Uterus (tissue), 2 donors: ENCODE results near the gene PRRT3.

Experiments used
- POLR2A ChIP-seq, 2 donors: fragments of 450-650 bp; IDR thresholded peaks; one replicate each; pipeline ENCODE4 v1.6.1; 2016; ENCODE audit warnings: antibody characterized with exemption in 2 of 2, mild to moderate bottlenecking in 1 of 2, moderate library complexity in 1 of 2
- TF ChIP-seq, protein P1 (sequence below), 4 experiments: fragments of 200-600 bp in 2 of 4; fragments of 450-650 bp in 2 of 4; sonication (generic) in 2 of 4; IDR thresholded peaks; one replicate each; pipeline ENCODE4 v1.5.1; 2016 to 2019; ENCODE audit warnings: antibody characterized with exemption in 4 of 4, mild to moderate bottlenecking in 2 of 4, moderate library complexity in 1 of 4

DNA sequence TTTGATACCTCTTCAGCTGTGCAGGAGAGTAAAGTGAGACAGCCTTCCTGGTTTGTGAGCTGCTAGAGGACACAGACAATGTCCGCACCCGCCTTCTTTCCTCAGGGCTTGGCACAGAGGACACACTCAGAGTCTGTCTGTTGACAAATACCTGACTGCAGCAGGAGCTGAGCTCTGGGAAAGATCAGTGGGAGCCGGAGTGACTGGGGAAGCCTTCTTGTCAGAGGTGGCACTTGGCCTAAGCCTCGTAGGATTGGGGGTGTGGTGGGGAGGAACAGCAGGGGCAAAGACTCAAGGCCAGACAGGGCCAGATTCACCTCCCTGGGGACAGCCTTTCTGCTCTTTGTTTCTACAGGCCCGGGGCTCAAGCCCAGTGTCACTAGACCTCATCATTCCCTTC, 38.6 kb downstream of the PRRT3 start:
- TF ChIP-seq, protein P1, sequence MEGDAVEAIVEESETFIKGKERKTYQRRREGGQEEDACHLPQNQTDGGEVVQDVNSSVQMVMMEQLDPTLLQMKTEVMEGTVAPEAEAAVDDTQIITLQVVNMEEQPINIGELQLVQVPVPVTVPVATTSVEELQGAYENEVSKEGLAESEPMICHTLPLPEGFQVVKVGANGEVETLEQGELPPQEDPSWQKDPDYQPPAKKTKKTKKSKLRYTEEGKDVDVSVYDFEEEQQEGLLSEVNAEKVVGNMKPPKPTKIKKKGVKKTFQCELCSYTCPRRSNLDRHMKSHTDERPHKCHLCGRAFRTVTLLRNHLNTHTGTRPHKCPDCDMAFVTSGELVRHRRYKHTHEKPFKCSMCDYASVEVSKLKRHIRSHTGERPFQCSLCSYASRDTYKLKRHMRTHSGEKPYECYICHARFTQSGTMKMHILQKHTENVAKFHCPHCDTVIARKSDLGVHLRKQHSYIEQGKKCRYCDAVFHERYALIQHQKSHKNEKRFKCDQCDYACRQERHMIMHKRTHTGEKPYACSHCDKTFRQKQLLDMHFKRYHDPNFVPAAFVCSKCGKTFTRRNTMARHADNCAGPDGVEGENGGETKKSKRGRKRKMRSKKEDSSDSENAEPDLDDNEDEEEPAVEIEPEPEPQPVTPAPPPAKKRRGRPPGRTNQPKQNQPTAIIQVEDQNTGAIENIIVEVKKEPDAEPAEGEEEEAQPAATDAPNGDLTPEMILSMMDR (IDR thresholded peaks at IDR 0.05): no peak
- no peak for TF ChIP-seq POLR2A (IDR thresholded peaks at IDR 0.05)
